IMR-90 (cell line): ENCODE data around the gene TRIM74. TPM values are rescaled to one million over a fixed set of nuclear protein-coding genes. Genes with fewer than 3 reads are reported as not detected.
"Not testable (repeated sequence)": the region's sequence is repeated elsewhere in the genome, so short reads cannot be mapped to it uniquely, and the experiment has no call there.

Experiments
- ATAC-seq: fragments of 200-7000 bp; cut with Tn5 transposase; 2 replicates; pipeline ENCODE4 v1.9.1; 2020; ENCODE audit warnings: low read depth, mild to moderate bottlenecking, moderate library complexity
- BruUV-seq: library from RNA; stranded (reverse); fragments of 400-500 nt; replicated peaks from 2 replicates; lab custom pipeline; 2021; lab: Mats Ljungman, UMichigan
- CTCF ChIA-PET: fragments of 300-600 bp; formaldehyde crosslinking; extraction: SDS; loops from one replicate; lab custom pipeline; 2021; ENCODE audit warnings: antibody characterized with exemption; lab: Yijun Ruan, JAX
- POLR2A ChIA-PET: fragments of 300-600 bp; sonication (Branson Sonifier 250); formaldehyde crosslinking; loops from one replicate; lab custom pipeline; 2022; ENCODE audit warnings: antibody characterized with exemption; ENCODE audit not compliant: unreplicated experiment; lab: Charles Lee
- DNase-seq: peaks from one replicate; pipeline ENCODE4 v3.0.0; 2013
- H2AFZ ChIP-seq: replicated peaks from 2 replicates; pipeline ENCODE3; 2013; ENCODE audit warnings: low read length, mild to moderate bottlenecking; ENCODE audit not compliant: poor library complexity
- H2AK5ac ChIP-seq: 2 replicates; pipeline ENCODE4 v1.6.1; 2013; ENCODE audit warnings: low read depth, low read length, inconsistent platforms
- H2AK9ac ChIP-seq: replicated peaks from 2 replicates; pipeline ENCODE3; 2013; ENCODE audit warnings: mild to moderate bottlenecking, low read depth, low read length, moderate library complexity; ENCODE audit not compliant: poor library complexity
- H2BK120ac ChIP-seq: 2 replicates; pipeline ENCODE4 v1.6.1; 2013; ENCODE audit warnings: low read depth, low read length, inconsistent platforms
- H2BK15ac ChIP-seq: 3 replicates; pipeline ENCODE4 v1.6.1; 2013; ENCODE audit warnings: low read depth, low read length, inconsistent platforms
- H2BK20ac ChIP-seq: 2 replicates; pipeline ENCODE4 v1.6.1; 2013; ENCODE audit warnings: low read depth, mild to moderate bottlenecking, inconsistent platforms, low read length, moderate library complexity
- H2BK5ac ChIP-seq: 2 replicates; pipeline ENCODE4 v1.6.1; 2013; ENCODE audit warnings: mild to moderate bottlenecking, low read depth, low read length, inconsistent platforms; ENCODE audit not compliant: poor library complexity, severe bottlenecking
- H3K14ac ChIP-seq: replicated peaks from 2 replicates; pipeline ENCODE4 v1.6.1; 2013; ENCODE audit warnings: low read depth, low read length, inconsistent platforms
- H3K18ac ChIP-seq: 2 replicates; pipeline ENCODE4 v1.6.1; 2013; ENCODE audit warnings: low read depth, low read length, control low read depth
- H3K23ac ChIP-seq: 2 replicates; pipeline ENCODE4 v1.6.1; 2013; ENCODE audit warnings: low read depth, low read length, inconsistent platforms
- H3K27ac ChIP-seq: 2 replicates; pipeline ENCODE4 v1.5.1; 2013; ENCODE audit warnings: mild to moderate bottlenecking, control low read depth, low read length; ENCODE audit not compliant: insufficient read depth
- H3K27me3 ChIP-seq: 2 replicates; pipeline ENCODE4 v1.6.1; 2013; ENCODE audit warnings: low read length; ENCODE audit not compliant: control insufficient read depth, insufficient read depth
- H3K36me3 ChIP-seq: 2 replicates; pipeline ENCODE4 v1.6.1; 2013; ENCODE audit warnings: low read length, mixed read lengths; ENCODE audit not compliant: control insufficient read depth, insufficient read depth
- H3K4ac ChIP-seq: 2 replicates; pipeline ENCODE4 v1.6.1; 2013; ENCODE audit warnings: low read depth, low read length, inconsistent platforms
- H3K4me1 ChIP-seq: 2 replicates; pipeline ENCODE4 v1.6.1; 2013; ENCODE audit warnings: low read length, mixed read lengths; ENCODE audit not compliant: control insufficient read depth, insufficient read depth
- H3K4me2 ChIP-seq: 2 replicates; pipeline ENCODE4 v1.6.1; 2013; ENCODE audit warnings: low read depth, mild to moderate bottlenecking, control low read depth, low read length, moderate library complexity
- H3K4me3 ChIP-seq: 2 replicates; pipeline ENCODE4 v1.5.1; 2013; ENCODE audit warnings: low read depth, mild to moderate bottlenecking, control low read depth, low read length, moderate library complexity; ENCODE audit not compliant: insufficient read depth
- H3K56ac ChIP-seq: 2 replicates; pipeline ENCODE4 v1.6.1; 2013; ENCODE audit warnings: low read length, inconsistent platforms; ENCODE audit not compliant: insufficient read depth; ENCODE audit errors: extremely low read depth
- H3K79me1 ChIP-seq, 2 experiments: 2 replicates each; pipeline ENCODE4 v1.6.1; 2013; ENCODE audit warnings: low read length in 2 of 2, inconsistent platforms in 1 of 2, low read depth in 1 of 2
- H3K9ac ChIP-seq: 2 replicates; pipeline ENCODE4 v1.6.1; 2013; ENCODE audit warnings: low read depth, low read length, control low read depth
- H3K9me1 ChIP-seq: 2 replicates; pipeline ENCODE4 v1.6.1; 2013; ENCODE audit warnings: low read length, inconsistent platforms; ENCODE audit not compliant: insufficient read depth
- H3K9me3 ChIP-seq: 2 replicates; pipeline ENCODE4 v1.6.1; 2013; ENCODE audit warnings: low read length; ENCODE audit not compliant: control insufficient read depth, insufficient read depth
- H4K20me1 ChIP-seq: 2 replicates; pipeline ENCODE4 v1.6.1; 2013; ENCODE audit warnings: low read length, inconsistent platforms; ENCODE audit not compliant: insufficient read depth
- H4K5ac ChIP-seq: 2 replicates; pipeline ENCODE4 v1.6.1; 2013; ENCODE audit warnings: mild to moderate bottlenecking, low read depth, low read length, control low read depth
- H4K8ac ChIP-seq, 2 experiments: 2 replicates each; pipeline ENCODE4 v1.6.1; 2013; ENCODE audit warnings: low read depth in 2 of 2, low read length in 2 of 2, control low read depth in 1 of 2, inconsistent platforms in 1 of 2
- H4K91ac ChIP-seq: 2 replicates; pipeline ENCODE4 v1.6.1; 2013; ENCODE audit warnings: low read depth, low read length, inconsistent platforms; ENCODE audit not compliant: insufficient read depth
- RAD21 ChIP-seq: IDR thresholded peaks from 2 replicates; pipeline ENCODE4 v1.6.1; 2012; ENCODE audit warnings: low read length, improper control_type of control experiment
- SMC3 ChIP-seq: fragments of 150-350 bp; IDR thresholded peaks from 2 replicates; pipeline ENCODE4 v1.6.1; 2016; ENCODE audit warnings: low read depth, mild to moderate bottlenecking, antibody characterized with exemption, low read length, moderate library complexity
- WGBS, 2 experiments: methylation state at CpG; one replicate each; pipeline versions ENCODE4 v1.1.5 to v1.1.7; 2013; ENCODE audit warnings: missing lambda C conversion rate in 2 of 2; ENCODE audit not compliant: insufficient read length in 1 of 2; ENCODE audit errors: extremely low coverage in 2 of 2; 5-methylcytosine and 5-hydroxymethylcytosine counted together
- dilution Hi-C: fragments of 300-500 bp; cut with HindIII; formaldehyde crosslinking; loops from one replicate; pipeline ENCODE4 v1.14.3; 2018; ENCODE audit warnings: low sequenced_read_pairs; ENCODE audit not compliant: unreplicated experiment
- in situ Hi-C: fragments of 300-500 bp; cut with MboI; formaldehyde crosslinking; loops from 3 replicates; pipeline ENCODE4 v1.14.3; 2019; ENCODE audit warnings: low sequenced_read_pairs, inconsistent platforms, mixed read lengths
- intact Hi-C: fragments of 100-400 bp; cut with micrococcal nuclease; formaldehyde crosslinking; loops from 2 replicates; pipeline ENCODE4 v1.10.0; 2022
- polyA plus RNA-seq, 3 experiments: library from polyadenylated mRNA; depleted of rRNA; stranded (reverse); fragments of >200 nt; gene quantifications; 2 replicates each; pipeline ENCODE4 v1.2.3, GENCODE V29; 2012; ENCODE audit warnings: low replicate concordance in 1 of 3
- total RNA-seq: library from RNA; depleted of rRNA; stranded (reverse); fragments of >200 nt; gene quantifications from 2 replicates; pipeline ENCODE4 v1.2.3, GENCODE V29; 2012
- TF ChIP-seq, protein P1 (sequence below): conservative IDR thresholded peaks from 2 replicates; pipeline ENCODE4 v1.5.1; 2012; ENCODE audit warnings: mild to moderate bottlenecking, low read depth, low read length, improper control_type of control experiment

Gene TRIM74
- total and polyA plus RNA-seq, 2 of the 4 experiments (the other 2 are of a cell fraction) = 0.17 TPM; not detected in 1

DNA sequence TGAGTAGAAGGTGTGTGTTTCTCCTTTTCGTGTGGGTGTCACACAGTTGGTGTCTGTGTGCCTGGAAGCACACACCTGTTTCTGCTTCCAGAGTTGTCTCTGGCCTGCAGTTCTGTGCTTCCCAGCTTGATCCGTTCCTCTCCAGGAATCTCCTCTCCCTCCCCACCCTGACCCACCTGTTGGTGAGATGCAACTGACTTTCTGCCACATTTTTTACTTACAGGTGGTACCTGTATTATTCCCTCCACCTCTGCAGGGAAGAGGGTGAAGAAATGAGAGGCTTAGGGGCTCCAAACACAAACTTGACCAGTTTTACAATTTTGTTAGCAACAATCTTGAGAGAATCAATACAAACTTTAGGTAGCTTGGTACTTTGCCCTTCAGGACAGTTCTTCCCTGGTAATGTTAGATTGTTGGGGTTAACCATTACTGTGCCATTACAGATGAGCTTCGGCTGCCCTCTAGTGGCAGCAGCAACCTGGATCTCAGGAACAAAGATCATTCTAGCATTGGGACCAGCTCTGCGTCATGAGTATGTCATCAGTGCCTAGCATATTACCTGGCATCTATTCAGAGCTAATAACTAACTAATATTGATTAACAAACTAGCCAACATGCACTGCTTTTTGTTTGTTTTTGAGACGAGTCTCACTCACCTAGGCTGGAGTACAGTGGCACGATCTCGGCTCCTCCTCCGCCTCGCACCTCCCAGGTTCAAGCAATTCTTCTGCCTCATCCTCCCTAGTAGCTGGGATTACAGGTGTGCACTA is 54.3 kb downstream of the TRIM74 start:
- H3K36me3 ChIP-seq = peaks cover 21% of the 10 kb centered on the region
- intact Hi-C loops = loop anchor here (5.0 kb wide), 1 partner anchor 88 kb away; the partner anchor contains the start of gene TYW1B
- 13% methylated on average over 1 of the region's 9 CpGs; no CpG with 5 or more reads in 1 of the 2 experiments for WGBS, 2 experiments

DNA sequence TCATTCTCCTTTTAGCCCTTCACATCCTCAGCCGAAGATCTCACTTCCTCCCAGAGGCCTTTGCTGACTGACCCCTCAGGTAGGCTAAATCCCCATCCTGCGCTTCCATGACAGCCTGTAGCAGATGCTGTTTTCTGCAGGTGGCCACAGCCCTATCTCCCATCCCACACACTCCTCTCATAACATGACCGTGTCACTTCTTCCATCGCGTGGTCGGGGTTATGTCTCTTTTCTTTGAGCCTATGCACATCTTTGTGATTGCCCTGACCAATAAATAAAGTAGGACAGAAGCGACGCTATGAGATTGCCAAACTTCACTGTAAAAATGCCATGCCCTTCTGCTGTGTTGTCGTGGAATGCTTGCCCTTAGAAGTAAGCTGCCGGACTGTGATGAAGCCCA is 55.5 kb downstream of the TRIM74 start:
- H3K4me1 ChIP-seq, H3K9ac ChIP-seq, H3K27me3 ChIP-seq, H2BK5ac ChIP-seq, CTCF ChIA-PET, H2AFZ ChIP-seq, ATAC-seq, H4K91ac ChIP-seq, H2BK120ac ChIP-seq, H3K4me3 ChIP-seq, dilution Hi-C loops, H4K5ac ChIP-seq, H2AK9ac ChIP-seq, in situ Hi-C loops, BruUV-seq, H3K9me3 ChIP-seq, H2BK15ac ChIP-seq, H2BK20ac ChIP-seq, H3K14ac ChIP-seq, H3K56ac ChIP-seq, POLR2A ChIA-PET, H3K9me1 ChIP-seq, H3K4ac ChIP-seq, H3K18ac ChIP-seq, H3K27ac ChIP-seq, H2AK5ac ChIP-seq, H3K23ac ChIP-seq, H4K8ac ChIP-seq, DNase-seq, H3K4me2 ChIP-seq, intact Hi-C loops: not testable (repeated sequence)
- WGBS, 2 experiments = 100% methylated on average over 2 of the region's 10 CpGs; no CpG with 5 or more reads in 1 of the 2 experiments
- peaks cover 10% of the 10 kb centered on the region for H4K20me1 ChIP-seq
- peaks cover 4 to 28% of the 10 kb centered on the region in 2 experiments; a peak in 3 of 4 replicates for H3K79me1 ChIP-seq
- H3K36me3 ChIP-seq = peaks cover 23% of the 10 kb centered on the region

More for the DNA sequence above, 54.3 kb downstream of the TRIM74 start:
- H3K4me2 ChIP-seq, H2BK5ac ChIP-seq, H3K27ac ChIP-seq, H3K23ac ChIP-seq, H2BK15ac ChIP-seq, H3K4me1 ChIP-seq, H2BK20ac ChIP-seq, H3K27me3 ChIP-seq, H3K9me1 ChIP-seq, H2AFZ ChIP-seq, CTCF ChIA-PET, H3K56ac ChIP-seq, H3K14ac ChIP-seq, in situ Hi-C loops, H2AK5ac ChIP-seq, H2BK120ac ChIP-seq, H3K9ac ChIP-seq, H3K4ac ChIP-seq, H3K4me3 ChIP-seq, H3K9me3 ChIP-seq, BruUV-seq, H4K91ac ChIP-seq, H3K18ac ChIP-seq, dilution Hi-C loops, H4K5ac ChIP-seq, H2AK9ac ChIP-seq, H4K8ac ChIP-seq: not testable (repeated sequence)
- peaks cover 15% of the 10 kb centered on the region for H4K20me1 ChIP-seq
- ATAC-seq (peak; percentile 91), DNase-seq (peak; percentile 71)
- POLR2A ChIA-PET = interaction anchor here (0.5 kb wide), 1 partner anchor 377 kb away, joined by 14 read pairs; no protein-coding TSS in a partner anchor
- TF ChIP-seq, protein P1, sequence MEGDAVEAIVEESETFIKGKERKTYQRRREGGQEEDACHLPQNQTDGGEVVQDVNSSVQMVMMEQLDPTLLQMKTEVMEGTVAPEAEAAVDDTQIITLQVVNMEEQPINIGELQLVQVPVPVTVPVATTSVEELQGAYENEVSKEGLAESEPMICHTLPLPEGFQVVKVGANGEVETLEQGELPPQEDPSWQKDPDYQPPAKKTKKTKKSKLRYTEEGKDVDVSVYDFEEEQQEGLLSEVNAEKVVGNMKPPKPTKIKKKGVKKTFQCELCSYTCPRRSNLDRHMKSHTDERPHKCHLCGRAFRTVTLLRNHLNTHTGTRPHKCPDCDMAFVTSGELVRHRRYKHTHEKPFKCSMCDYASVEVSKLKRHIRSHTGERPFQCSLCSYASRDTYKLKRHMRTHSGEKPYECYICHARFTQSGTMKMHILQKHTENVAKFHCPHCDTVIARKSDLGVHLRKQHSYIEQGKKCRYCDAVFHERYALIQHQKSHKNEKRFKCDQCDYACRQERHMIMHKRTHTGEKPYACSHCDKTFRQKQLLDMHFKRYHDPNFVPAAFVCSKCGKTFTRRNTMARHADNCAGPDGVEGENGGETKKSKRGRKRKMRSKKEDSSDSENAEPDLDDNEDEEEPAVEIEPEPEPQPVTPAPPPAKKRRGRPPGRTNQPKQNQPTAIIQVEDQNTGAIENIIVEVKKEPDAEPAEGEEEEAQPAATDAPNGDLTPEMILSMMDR = peak; percentile 56
- TF ChIP-seq RAD21 (peak; percentile 55), SMC3 (peak; percentile 29; the same call in 1 of the 2 replicates)
- H3K79me1 ChIP-seq = peaks cover 0 to 27% of the 10 kb centered on the region in 2 experiments; a peak in 2 of 4 replicates
